Caco-2 (cell line): ENCODE results near the gene PEX26. TPM values are rescaled to one million over a fixed set of nuclear protein-coding genes. Genes with fewer than 3 reads are reported as not detected.

Experiments
- BruUV-seq: library from RNA; stranded (reverse); fragments of 400-500 nt; replicated peaks from 2 replicates; lab custom pipeline; 2021; lab: Mats Ljungman, UMichigan
- CTCF ChIA-PET: fragments of 300-600 bp; sonication (Branson Sonifier 250); formaldehyde crosslinking; loops from one replicate; lab custom pipeline; 2022; ENCODE audit warnings: antibody characterized with exemption; lab: Charles Lee
- POLR2A ChIA-PET: fragments of 300-600 bp; sonication (Branson Sonifier 250); formaldehyde crosslinking; loops from one replicate; lab custom pipeline; 2022; ENCODE audit warnings: antibody characterized with exemption; lab: Charles Lee
- DNase-seq, 2 experiments: peaks; one replicate each; pipeline versions ENCODE4 v3.0.0 to v3.0.0-alpha.2; 2020 to 2022
- H3K27me3 ChIP-seq: replicated peaks from 2 replicates; pipeline ENCODE4 v1.6.0; 2011; ENCODE audit warnings: low read length; ENCODE audit not compliant: control insufficient read depth, insufficient read depth
- H3K36me3 ChIP-seq: 2 replicates; pipeline ENCODE4 v1.5.1; 2011; ENCODE audit warnings: low read length; ENCODE audit not compliant: control insufficient read depth, insufficient read depth
- H3K4me1 ChIP-seq: fragments of 250-450 bp; sonication (Bioruptor Pico); 2 replicates; pipeline ENCODE4 v1.5.1; 2020; ENCODE audit warnings: mild to moderate bottlenecking
- H3K4me3 ChIP-seq: 2 replicates; pipeline ENCODE4 v1.5.1; 2011; ENCODE audit warnings: low read depth, mild to moderate bottlenecking, control low read depth, low read length
- H3K9me3 ChIP-seq: fragments of 250-450 bp; sonication (Bioruptor Pico); 2 replicates; pipeline ENCODE4 v1.5.1; 2020; ENCODE audit warnings: mild to moderate bottlenecking, moderate library complexity
- H3K27ac Mint-ChIP-seq: one replicate; pipeline ENCODE4 v1.8.0; 2022; ENCODE audit warnings: mixed read lengths; ENCODE audit not compliant: unreplicated experiment
- H3K27me3 Mint-ChIP-seq: one replicate; pipeline ENCODE4 v1.8.0; 2022; ENCODE audit warnings: mixed read lengths; ENCODE audit not compliant: insufficient read depth, unreplicated experiment
- H3K36me3 Mint-ChIP-seq: one replicate; pipeline ENCODE4 v1.8.0; 2022; ENCODE audit warnings: mild to moderate bottlenecking, mixed read lengths; ENCODE audit not compliant: insufficient read depth, unreplicated experiment
- H3K4me1 Mint-ChIP-seq: one replicate; pipeline ENCODE4 v1.8.0; 2022; ENCODE audit warnings: low read depth, mixed read lengths; ENCODE audit not compliant: unreplicated experiment
- H3K4me3 Mint-ChIP-seq: one replicate; pipeline ENCODE4 v1.8.0; 2022; ENCODE audit warnings: mild to moderate bottlenecking, moderate library complexity, mixed read lengths; ENCODE audit not compliant: unreplicated experiment
- H3K9me3 Mint-ChIP-seq: one replicate; pipeline ENCODE4 v1.8.0; 2022; ENCODE audit warnings: mixed read lengths; ENCODE audit not compliant: unreplicated experiment
- intact Hi-C: fragments of 100-400 bp; cut with micrococcal nuclease; formaldehyde crosslinking; loops from one replicate; pipeline ENCODE4 v1.10.0; 2022; ENCODE audit not compliant: unreplicated experiment
- total RNA-seq: library from RNA; stranded (reverse); gene quantifications from 2 replicates; pipeline ENCODE4 v1.2.3, GENCODE V29; 2022
- TF ChIP-seq, protein P1 (sequence below), 2 experiments: fragments of 200-600 bp in 1 of 2; IDR thresholded peaks; 1 replicate in 1 of 2; 2 replicates in 1 of 2; pipeline versions ENCODE4 v1.5.1 to v1.8.0; 2011 to 2022; ENCODE audit warnings: antibody characterized with exemption in 1 of 2, control low read depth in 1 of 2, inconsistent platforms in 1 of 2, low read depth in 1 of 2, low read length in 1 of 2, mild to moderate bottlenecking in 1 of 2, moderate library complexity in 1 of 2; ENCODE audit not compliant: insufficient read depth in 1 of 2, severe bottlenecking in 1 of 2, unreplicated experiment in 1 of 2

Gene PEX26
- total RNA-seq, 1 experiment from 2014 or later = 40.6 TPM

DNA sequence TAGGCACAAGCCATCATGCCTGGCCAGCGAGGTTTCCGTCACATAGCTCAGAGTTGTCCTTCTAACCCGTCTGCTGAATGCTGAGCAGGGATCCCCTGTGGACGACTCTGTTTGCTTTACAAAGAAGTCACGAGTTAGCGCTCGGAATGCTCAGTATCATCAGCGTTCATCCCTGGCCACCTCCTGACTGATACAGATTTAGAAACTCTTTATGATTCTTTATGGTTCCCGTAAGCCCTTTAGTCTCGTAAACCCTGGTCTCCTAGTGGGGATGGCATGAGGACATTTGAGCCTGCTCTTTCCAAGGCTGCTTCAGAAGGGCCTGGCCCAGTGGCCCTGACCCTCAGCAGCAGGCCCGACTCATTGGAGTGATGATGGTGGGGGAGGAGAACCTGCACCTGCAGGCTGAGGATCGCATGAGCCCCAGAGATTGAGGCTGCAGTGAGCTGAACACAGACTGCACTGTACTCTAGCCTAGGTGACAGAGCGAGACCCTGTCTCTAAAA, 9.6 kb downstream of the PEX26 start:
- DNase-seq = no peak
- Mint-ChIP-seq H3K36me3 (peaks cover 73% of the 10 kb centered on the region), H3K9me3 (no peaks in the 10 kb centered on the region), H3K27me3 (no peaks in the 10 kb centered on the region), H3K4me3 (no peak overlapping the region), H3K27ac (no peak overlapping the region), H3K4me1 (peaks cover 6% of the 10 kb centered on the region)
- Histone ChIP-seq H3K4me1 (0 out of 2 replicates have a peak, but pooled peaks cover 5% of the 10 kb centered on the region), H3K4me3 (no peak overlapping the region), H3K9me3 (no peaks in the 10 kb centered on the region), H3K36me3 (peaks cover 2% of the 10 kb centered on the region), H3K27me3 (no peaks in the 10 kb centered on the region)
- TF ChIP-seq, protein P1, sequence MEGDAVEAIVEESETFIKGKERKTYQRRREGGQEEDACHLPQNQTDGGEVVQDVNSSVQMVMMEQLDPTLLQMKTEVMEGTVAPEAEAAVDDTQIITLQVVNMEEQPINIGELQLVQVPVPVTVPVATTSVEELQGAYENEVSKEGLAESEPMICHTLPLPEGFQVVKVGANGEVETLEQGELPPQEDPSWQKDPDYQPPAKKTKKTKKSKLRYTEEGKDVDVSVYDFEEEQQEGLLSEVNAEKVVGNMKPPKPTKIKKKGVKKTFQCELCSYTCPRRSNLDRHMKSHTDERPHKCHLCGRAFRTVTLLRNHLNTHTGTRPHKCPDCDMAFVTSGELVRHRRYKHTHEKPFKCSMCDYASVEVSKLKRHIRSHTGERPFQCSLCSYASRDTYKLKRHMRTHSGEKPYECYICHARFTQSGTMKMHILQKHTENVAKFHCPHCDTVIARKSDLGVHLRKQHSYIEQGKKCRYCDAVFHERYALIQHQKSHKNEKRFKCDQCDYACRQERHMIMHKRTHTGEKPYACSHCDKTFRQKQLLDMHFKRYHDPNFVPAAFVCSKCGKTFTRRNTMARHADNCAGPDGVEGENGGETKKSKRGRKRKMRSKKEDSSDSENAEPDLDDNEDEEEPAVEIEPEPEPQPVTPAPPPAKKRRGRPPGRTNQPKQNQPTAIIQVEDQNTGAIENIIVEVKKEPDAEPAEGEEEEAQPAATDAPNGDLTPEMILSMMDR (IDR thresholded peaks at IDR 0.05; ENCODE audit: insufficient read depth in 1 of 2, low read depth in 1 of 2, low read length in 1 of 2, severe bottlenecking in 1 of 2, unreplicated experiment in 1 of 2) = no peak
- intact Hi-C loops = no loop called here
- POLR2A ChIA-PET = no interaction called here
- BruUV-seq = no TSS peak
- CTCF ChIA-PET = interaction anchor here (0.6 kb wide), 1 partner anchor 8 kb away, joined by 3 read pairs; no protein-coding TSS in a partner anchor

DNA sequence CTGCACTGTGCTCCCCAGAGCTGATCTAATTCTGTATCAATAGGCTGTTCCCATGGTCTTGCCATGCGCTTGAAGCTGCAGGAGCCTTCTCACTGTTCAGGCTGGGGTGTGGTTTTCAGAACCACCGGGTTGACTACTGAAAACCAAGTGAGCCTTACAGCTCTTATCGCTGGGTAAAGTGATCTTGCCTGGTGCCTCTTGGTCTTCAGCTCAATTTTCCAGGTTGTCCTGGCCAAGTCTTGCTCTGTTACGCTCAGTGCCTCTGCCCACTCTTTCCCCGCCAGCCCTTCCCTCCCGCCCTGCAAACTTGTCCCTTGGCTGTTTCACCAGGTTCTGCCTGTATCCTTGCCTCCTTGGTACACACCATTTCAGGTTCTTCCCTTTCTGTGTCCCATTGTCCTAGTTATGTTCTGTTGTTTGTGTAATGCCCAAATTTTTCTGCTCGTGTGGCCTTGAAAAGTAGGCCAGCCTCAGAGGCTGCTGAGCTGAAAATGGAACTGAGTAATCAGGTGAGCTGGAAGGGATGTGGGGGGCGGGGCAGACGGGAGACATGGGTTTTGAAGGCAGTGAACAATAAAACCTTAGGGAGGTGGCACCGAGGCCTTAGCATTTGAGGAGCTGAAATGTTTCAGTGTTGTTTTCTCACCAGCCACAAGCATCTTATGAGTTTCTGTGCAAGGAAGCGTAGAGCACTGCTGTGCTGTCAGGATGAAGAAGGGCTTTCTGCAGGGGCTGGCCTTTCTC, 11.2 kb downstream of the PEX26 start:
- Mint-ChIP-seq H3K9me3 (no peaks in the 10 kb centered on the region), H3K4me3 (no peak overlapping the region), H3K4me1 (peaks cover 6% of the 10 kb centered on the region), H3K27me3 (no peaks in the 10 kb centered on the region), H3K27ac (no peak overlapping the region), H3K36me3 (peaks cover 61% of the 10 kb centered on the region)
- no peak overlapping the region for H3K4me3 ChIP-seq
- 0 out of 2 replicates have a peak, but pooled peaks cover 5% of the 10 kb centered on the region for H3K4me1 ChIP-seq
- TF ChIP-seq, protein P1 (IDR thresholded peaks at IDR 0.05; ENCODE audit: insufficient read depth in 1 of 2, low read depth in 1 of 2, low read length in 1 of 2, severe bottlenecking in 1 of 2, unreplicated experiment in 1 of 2) = no peak
- no peaks in the 10 kb centered on the region for H3K27me3 ChIP-seq
- BruUV-seq = no TSS peak
- ChIA-PET POLR2A (no interaction called here), CTCF (no interaction called here)
- peaks cover 2% of the 10 kb centered on the region; the same call in 1 of the 2 replicates for H3K36me3 ChIP-seq
- no peak for DNase-seq
- no peaks in the 10 kb centered on the region for H3K9me3 ChIP-seq
- intact Hi-C loops = no loop called here

DNA sequence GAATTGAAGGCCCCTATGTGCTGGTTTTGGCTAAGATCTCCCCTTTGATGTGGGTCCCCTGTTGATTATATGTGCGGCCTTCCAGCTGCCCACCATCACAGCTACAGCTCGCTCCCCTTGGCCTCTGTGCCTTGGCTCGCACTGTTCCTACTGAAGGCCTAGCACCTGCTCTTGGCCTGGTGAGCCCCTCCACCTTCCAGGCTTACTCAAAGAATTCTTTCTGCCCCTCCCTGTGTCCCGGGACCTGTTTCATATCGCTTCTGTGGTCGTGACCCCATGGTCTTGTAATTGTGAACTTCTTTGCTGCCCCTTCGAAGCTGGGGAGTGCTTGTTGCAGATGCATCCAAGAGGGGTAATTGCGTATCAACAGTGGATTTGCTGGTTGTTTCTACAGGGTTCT, 12.5 kb downstream of the PEX26 start:
- CTCF ChIA-PET = no interaction called here
- H3K36me3 Mint-ChIP-seq = peaks cover 54% of the 10 kb centered on the region
- no peaks in the 10 kb centered on the region for H3K9me3 ChIP-seq
- POLR2A ChIA-PET = no interaction called here
- intact Hi-C loops = no loop called here
- no peak for DNase-seq
- no peak overlapping the region for H3K4me3 ChIP-seq
- H3K9me3 Mint-ChIP-seq = no peaks in the 10 kb centered on the region
- TF ChIP-seq, protein P1 (IDR thresholded peaks at IDR 0.05; ENCODE audit: insufficient read depth in 1 of 2, low read depth in 1 of 2, low read length in 1 of 2, severe bottlenecking in 1 of 2, unreplicated experiment in 1 of 2) = no peak
- no peaks in the 10 kb centered on the region for H3K27me3 Mint-ChIP-seq
- peaks cover 6% of the 10 kb centered on the region for H3K4me1 Mint-ChIP-seq
- H3K4me1 ChIP-seq = 0 out of 2 replicates have a peak, but pooled peaks cover 5% of the 10 kb centered on the region
- no peak overlapping the region for H3K4me3 Mint-ChIP-seq
- BruUV-seq = TSS peak; percentile 17
- no peaks in the 10 kb centered on the region for H3K27me3 ChIP-seq
- H3K36me3 ChIP-seq = peaks cover 2% of the 10 kb centered on the region; the same call in 1 of the 2 replicates
- H3K27ac Mint-ChIP-seq = no peak overlapping the region
